Skeletal muscle tissue (tissue), 4 donors: ENCODE results near the gene CYP26B1. TPM values are rescaled to one million over a fixed set of nuclear protein-coding genes. Genes with fewer than 3 reads are reported as not detected.

Experiments
- H3K27ac ChIP-seq: one replicate; pipeline ENCODE4 v1.7.0; 2013; ENCODE audit warnings: mild to moderate bottlenecking, low read depth, low read length, inconsistent platforms
- H3K27me3 ChIP-seq, 3 donors: one replicate each; pipeline ENCODE4 v1.7.0; 2013; ENCODE audit warnings: low read length in 3 of 3; ENCODE audit not compliant: control insufficient read depth in 3 of 3, insufficient read depth in 3 of 3
- H3K36me3 ChIP-seq, 3 donors: one replicate each; pipeline ENCODE4 v1.7.0; 2013; ENCODE audit warnings: low read length in 3 of 3; ENCODE audit not compliant: control insufficient read depth in 3 of 3, insufficient read depth in 3 of 3
- H3K4me1 ChIP-seq, 3 donors: one replicate each; pipeline ENCODE4 v1.7.0; 2013; ENCODE audit warnings: low read length in 3 of 3, mild to moderate bottlenecking in 3 of 3; ENCODE audit not compliant: control insufficient read depth in 3 of 3, insufficient read depth in 3 of 3
- H3K4me3 ChIP-seq, 3 donors: one replicate each; pipeline ENCODE4 v1.7.0; 2013; ENCODE audit warnings: low read length in 3 of 3
- H3K9ac ChIP-seq, 3 donors: one replicate each; pipeline ENCODE4 v1.7.0; 2013; ENCODE audit warnings: low read length in 3 of 3, mild to moderate bottlenecking in 3 of 3, moderate library complexity in 2 of 3, low read depth in 1 of 3
- H3K9me3 ChIP-seq, 3 donors: one replicate each; pipeline ENCODE4 v1.7.0; 2013; ENCODE audit warnings: low read length in 3 of 3; ENCODE audit not compliant: control insufficient read depth in 3 of 3
- total RNA-seq: library from RNA; depleted of rRNA; stranded (reverse); fragments of >200 nt; gene quantifications from one replicate; pipeline ENCODE4 v1.2.3, GENCODE V29; 2014
- donor health status: Osteomylitis.

The CYP26B1 gene
- total RNA-seq, 1 donor from 2014 or later, result 6.8 TPM

DNA sequence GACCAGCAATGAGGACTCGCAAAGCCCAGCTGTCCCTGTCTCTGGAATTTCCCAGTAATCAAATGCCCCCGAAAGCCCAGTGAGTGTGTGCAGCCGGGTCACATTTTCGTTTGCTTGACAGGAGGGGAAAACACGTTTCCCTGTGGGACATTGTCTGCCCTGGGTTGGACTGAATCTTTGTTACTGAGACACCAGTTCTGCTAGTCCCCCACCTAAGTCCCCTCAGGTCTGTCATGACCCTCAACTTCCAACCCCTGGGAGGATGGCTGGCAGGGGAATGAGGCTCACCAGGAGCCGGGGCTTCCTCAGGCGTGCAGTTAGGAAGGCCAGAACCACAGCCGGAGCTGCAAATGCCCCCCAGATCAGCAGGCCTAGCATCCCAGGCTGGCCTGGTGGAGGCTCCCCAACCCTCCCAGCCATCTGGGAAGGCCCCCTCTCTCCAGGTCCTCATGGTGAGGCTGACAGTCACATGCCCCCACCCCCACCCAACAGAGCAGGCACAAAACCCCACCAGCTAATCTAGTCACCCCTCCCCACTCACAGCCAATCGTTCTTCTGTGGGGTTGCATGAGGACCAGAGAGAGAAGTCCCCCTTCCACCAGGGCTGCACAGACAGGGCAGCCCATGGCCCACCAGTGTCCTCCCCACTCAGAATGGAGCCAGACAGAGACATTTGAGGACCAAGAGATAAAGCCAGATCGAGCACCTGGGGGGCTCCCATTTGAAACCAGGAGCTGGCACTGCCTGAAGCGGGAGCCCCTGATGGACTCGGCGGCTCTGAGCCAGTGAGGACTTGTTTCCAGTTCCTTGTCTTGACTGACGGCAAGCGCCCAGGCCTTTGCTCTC is 33.6 kb downstream of the CYP26B1 start:
- no peaks in the 10 kb centered on the region for H3K36me3 ChIP-seq
- peaks cover 0 to 4% (median 2%) of the 10 kb centered on the region in 3 donors for H3K4me1 ChIP-seq
- no peaks in the 10 kb centered on the region for H3K27me3 ChIP-seq
- H3K9me3 ChIP-seq, result no peaks in the 10 kb centered on the region
- H3K4me3 ChIP-seq, result no peak overlapping the region
- no peak overlapping the region for H3K27ac ChIP-seq
- no peak overlapping the region for H3K9ac ChIP-seq

DNA sequence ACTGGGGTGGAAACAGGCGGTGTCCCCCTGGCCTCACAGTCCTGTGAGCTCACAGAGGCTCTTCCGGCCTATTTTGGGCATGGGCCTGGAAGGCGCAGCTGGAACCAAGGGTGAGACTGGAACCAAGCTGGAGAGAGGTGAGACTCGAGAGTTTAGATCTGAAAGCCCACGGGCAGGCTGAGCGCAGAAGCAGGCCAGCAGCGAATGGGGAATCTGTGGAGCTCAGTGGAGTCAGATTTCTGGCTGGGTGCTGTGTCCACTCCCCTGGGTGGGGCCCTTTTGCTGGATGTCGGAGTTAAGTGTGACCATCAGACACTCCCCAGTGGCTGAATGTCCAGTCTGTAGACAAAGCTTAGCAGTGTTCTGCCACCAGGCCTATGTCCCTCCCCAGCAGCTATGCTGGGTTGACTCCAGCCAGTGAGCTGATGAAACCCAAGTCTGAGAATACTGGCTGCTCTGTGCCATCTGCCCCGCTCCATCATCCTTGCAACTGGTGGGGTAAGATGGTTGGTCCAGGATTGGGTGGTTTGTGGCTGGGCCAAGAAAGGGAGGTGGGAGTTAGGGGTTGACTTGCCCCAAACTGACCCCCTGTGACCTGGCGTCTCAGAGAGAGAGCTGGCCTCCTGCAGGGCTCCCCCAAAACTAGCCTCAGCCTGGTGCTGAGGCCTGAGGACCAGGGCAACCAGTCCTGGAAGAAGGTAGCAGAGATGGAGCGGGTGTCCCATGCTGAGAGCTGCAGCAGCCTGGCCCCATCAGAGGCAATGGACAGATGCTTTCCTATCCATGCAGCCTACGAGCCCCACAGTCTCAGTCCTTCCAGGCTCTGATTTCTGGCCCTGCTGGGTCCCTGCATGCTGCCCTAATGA is 34.4 kb downstream of the CYP26B1 start:
- H3K27me3 ChIP-seq, result no peaks in the 10 kb centered on the region
- H3K9ac ChIP-seq, result no peak overlapping the region
- H3K36me3 ChIP-seq, result no peaks in the 10 kb centered on the region
- peaks cover 0 to 4% (median 2%) of the 10 kb centered on the region in 3 donors for H3K4me1 ChIP-seq
- no peaks in the 10 kb centered on the region for H3K9me3 ChIP-seq
- H3K4me3 ChIP-seq, result no peak overlapping the region
- no peak overlapping the region for H3K27ac ChIP-seq

GRCh38 chr2:72112401-72112800 is 35.3 kb downstream of the CYP26B1 start:
- Histone ChIP-seq H3K9ac (no peak overlapping the region), H3K4me1 (peaks cover 0 to 4% (median 2%) of the 10 kb centered on the region in 3 donors), H3K36me3 (no peaks in the 10 kb centered on the region), H3K9me3 (no peaks in the 10 kb centered on the region), H3K27ac (no peak overlapping the region), H3K27me3 (no peaks in the 10 kb centered on the region), H3K4me3 (no peak overlapping the region)

GRCh38 chr2:72111061-72111460 is 36.6 kb downstream of the CYP26B1 start:
- H3K9me3 ChIP-seq, result no peaks in the 10 kb centered on the region
- H3K9ac ChIP-seq, result no peak overlapping the region
- H3K27me3 ChIP-seq, result no peaks in the 10 kb centered on the region
- H3K4me3 ChIP-seq, result no peak overlapping the region
- no peaks in the 10 kb centered on the region for H3K36me3 ChIP-seq
- peaks cover 0 to 4% (median 0%) of the 10 kb centered on the region in 3 donors for H3K4me1 ChIP-seq
- H3K27ac ChIP-seq, result no peak overlapping the region

DNA sequence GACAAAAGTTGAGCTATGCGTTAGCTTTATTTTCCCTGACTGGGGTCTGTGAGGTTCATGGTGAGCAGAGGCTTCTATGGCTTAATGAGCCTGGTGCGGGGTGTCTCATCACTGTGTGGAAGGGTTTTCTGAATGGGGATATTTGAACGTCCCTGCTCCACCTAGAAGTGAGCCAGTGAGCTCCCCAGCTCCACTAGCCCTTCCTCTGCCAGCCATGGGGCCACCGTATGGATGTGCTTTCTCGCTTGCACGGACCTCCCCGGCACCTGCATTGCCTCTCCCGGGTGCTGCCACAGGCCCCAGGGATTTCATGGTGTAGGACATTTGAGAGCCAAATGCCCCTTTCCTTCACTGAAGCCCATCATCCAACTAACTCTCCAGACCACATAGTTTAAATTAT is 37.8 kb downstream of the CYP26B1 start:
- no peak overlapping the region for H3K4me3 ChIP-seq
- H3K9me3 ChIP-seq, result no peaks in the 10 kb centered on the region
- no peak overlapping the region for H3K27ac ChIP-seq
- no peaks in the 10 kb centered on the region for H3K27me3 ChIP-seq
- no peaks in the 10 kb centered on the region for H3K4me1 ChIP-seq
- no peak overlapping the region for H3K9ac ChIP-seq
- no peaks in the 10 kb centered on the region for H3K36me3 ChIP-seq

DNA sequence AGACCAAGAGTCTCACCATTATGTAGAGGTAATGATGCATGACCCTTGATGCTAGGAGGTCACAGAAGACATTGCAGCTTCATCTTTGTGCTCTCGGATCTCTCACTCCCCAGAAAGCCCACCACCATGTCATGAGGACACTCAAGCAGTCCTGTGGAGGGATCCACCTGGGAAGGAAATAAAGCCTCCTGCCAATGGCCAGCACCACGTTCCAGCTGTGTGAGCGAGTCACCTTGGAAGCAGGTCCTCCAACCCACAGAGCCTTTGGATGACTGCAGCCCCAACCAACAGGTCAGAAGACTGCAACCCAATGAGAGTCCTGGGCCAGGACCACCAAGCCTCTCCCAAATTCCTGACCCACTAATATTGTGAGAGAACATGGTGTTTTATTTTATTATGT is 38.4 kb downstream of the CYP26B1 start:
- H3K36me3 ChIP-seq, result no peaks in the 10 kb centered on the region
- H3K4me3 ChIP-seq, result no peak overlapping the region
- H3K9ac ChIP-seq, result no peak overlapping the region
- H3K27ac ChIP-seq, result no peak overlapping the region
- H3K4me1 ChIP-seq, result no peaks in the 10 kb centered on the region
- no peaks in the 10 kb centered on the region for H3K9me3 ChIP-seq
- no peaks in the 10 kb centered on the region for H3K27me3 ChIP-seq

DNA sequence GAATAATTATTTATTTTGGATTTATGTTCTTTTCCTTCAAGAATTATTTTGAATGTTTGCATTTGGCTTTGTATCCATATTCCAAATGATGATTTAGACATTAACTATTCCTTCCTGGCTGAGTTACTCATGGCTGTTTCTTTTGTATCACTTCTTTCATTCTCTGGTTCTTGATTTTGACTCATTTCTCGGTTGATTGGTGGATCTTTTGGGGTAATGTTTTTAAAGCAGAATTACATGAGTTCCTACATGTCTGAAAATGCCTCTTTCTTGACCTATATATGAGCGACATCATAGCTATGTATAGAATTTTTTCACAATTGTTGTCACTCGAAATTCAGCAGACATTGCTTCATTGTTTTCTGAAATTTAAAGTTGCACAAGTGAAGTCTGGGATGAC is 39.5 kb downstream of the CYP26B1 start:
- Histone ChIP-seq H3K27me3 (no peaks in the 10 kb centered on the region), H3K9me3 (no peaks in the 10 kb centered on the region), H3K4me1 (no peaks in the 10 kb centered on the region), H3K4me3 (no peak overlapping the region), H3K9ac (no peak overlapping the region), H3K27ac (no peak overlapping the region), H3K36me3 (no peaks in the 10 kb centered on the region)

DNA sequence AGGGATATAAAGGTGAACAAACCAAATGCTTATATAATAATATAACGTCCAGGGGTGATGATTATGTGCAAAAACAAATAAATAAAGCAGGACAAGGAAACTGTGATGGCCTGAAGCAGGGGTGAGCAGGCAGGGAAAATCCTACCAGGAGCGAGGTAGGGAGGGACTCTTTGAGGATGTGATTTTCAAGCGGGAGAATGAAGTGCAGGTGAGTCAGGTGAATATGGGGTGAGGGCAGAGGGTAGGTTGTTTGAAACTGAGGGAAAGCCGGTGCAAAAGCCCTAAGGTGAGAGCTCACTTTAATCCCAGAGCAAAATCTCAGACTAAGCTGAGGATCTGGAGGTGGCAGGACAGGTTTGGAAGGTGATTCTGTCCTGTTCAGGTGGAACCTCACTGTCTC is 40.7 kb downstream of the CYP26B1 start:
- Histone ChIP-seq H3K9ac (no peak overlapping the region), H3K36me3 (no peaks in the 10 kb centered on the region), H3K4me3 (no peak overlapping the region), H3K9me3 (no peaks in the 10 kb centered on the region), H3K27me3 (no peaks in the 10 kb centered on the region), H3K27ac (no peak overlapping the region), H3K4me1 (no peaks in the 10 kb centered on the region)

DNA sequence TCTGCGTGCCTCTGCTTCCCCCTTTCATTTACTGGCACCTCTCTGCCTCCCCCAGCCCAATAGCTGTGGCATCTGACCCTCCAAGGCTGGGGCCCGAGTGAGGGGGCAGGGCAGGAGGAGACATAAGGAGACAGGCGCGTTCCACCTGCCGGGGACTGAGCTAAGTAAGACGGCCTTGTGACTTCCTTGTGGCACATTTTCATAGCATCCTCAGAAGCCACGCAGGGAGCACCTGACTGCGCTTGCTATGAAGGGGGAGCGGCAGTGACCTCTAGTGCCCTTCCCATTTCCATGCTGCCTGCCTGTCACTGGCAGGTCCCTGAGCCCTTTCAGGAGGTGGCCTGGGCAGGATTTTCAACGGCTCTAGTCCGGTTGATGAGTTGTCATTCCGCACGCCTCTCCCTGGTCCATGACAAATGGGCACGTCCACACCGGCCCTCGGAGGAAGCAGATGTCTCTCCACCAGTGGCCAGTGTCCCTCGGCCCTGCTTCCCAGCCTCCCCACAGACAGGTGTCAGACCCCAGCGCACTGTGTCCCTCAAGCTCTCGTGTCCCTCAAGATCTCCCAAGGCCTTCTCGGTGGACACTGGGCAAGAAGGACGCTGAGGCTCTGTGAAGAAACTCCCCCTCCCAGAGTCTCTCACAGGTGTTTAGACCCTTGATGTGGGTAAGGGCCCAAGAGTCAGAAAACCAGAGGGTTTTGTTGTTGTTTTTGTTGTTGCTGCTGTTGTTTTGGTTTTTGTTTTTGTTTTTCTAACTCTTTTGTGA is 42.7 kb downstream of the CYP26B1 start:
- no peak overlapping the region for H3K4me3 ChIP-seq
- no peaks in the 10 kb centered on the region for H3K9me3 ChIP-seq
- H3K27me3 ChIP-seq, result no peaks in the 10 kb centered on the region
- no peak overlapping the region for H3K27ac ChIP-seq
- H3K36me3 ChIP-seq, result no peaks in the 10 kb centered on the region
- H3K9ac ChIP-seq, result no peak overlapping the region
- H3K4me1 ChIP-seq, result no peaks in the 10 kb centered on the region
